SK-N-SH treated with all-trans-retinoic acid at 6 μM for 48 hours (cell line): Measurements from ENCODE around the gene TICRR.
"Not testable (repeated sequence)": the region's sequence is repeated elsewhere in the genome, so short reads cannot be mapped to it uniquely, and the experiment has no call there.

Source experiments
- ATAC-seq: fragments of 200-7000 bp; cut with Tn5 transposase; 3 replicates; pipeline ENCODE4 v1.9.1; 2020; ENCODE audit warnings: mild to moderate bottlenecking, moderate library complexity
- ARNTL ChIP-seq: fragments of 450-650 bp; formaldehyde crosslinking; IDR thresholded peaks from 2 replicates; pipeline ENCODE4 v1.5.0; 2020; ENCODE audit warnings: low read depth, mild to moderate bottlenecking, moderate library complexity, borderline replicate concordance
- BACH2 ChIP-seq: fragments of 250-450 bp; sonication (Bioruptor Pico); IDR thresholded peaks from 2 replicates; pipeline ENCODE4 v1.9.0; 2021; ENCODE audit warnings: mild to moderate bottlenecking, borderline replicate concordance
- CREB5 ChIP-seq: fragments of 250-450 bp; sonication (Bioruptor Pico); IDR thresholded peaks from 2 replicates; pipeline ENCODE4 v1.5.1; 2020; ENCODE audit warnings: low read depth, mild to moderate bottlenecking, moderate library complexity
- CSDC2 ChIP-seq: fragments of 250-450 bp; sonication (Bioruptor Pico); IDR thresholded peaks from 2 replicates; pipeline ENCODE4 v1.5.0; 2020; ENCODE audit warnings: mild to moderate bottlenecking, moderate library complexity
- ESRRG ChIP-seq: fragments of 250-450 bp; sonication (Bioruptor Pico); IDR thresholded peaks from 2 replicates; pipeline ENCODE4 v1.6.1; 2021; ENCODE audit warnings: mild to moderate bottlenecking
- GLIS3 ChIP-seq: fragments of 250-450 bp; sonication (Bioruptor Pico); IDR thresholded peaks from 2 replicates; pipeline ENCODE4 v1.5.0; 2020; ENCODE audit warnings: mild to moderate bottlenecking, moderate library complexity
- ISL1 ChIP-seq: fragments of 250-450 bp; sonication (Bioruptor Pico); IDR thresholded peaks from 2 replicates; pipeline ENCODE4 v2.1.2; 2022; ENCODE audit warnings: mild to moderate bottlenecking, moderate library complexity
- OSR1 ChIP-seq: fragments of 250-450 bp; sonication (Bioruptor Pico); IDR thresholded peaks from 2 replicates; pipeline ENCODE4 v1.8.0; 2022; ENCODE audit warnings: moderate library complexity, mild to moderate bottlenecking, inconsistent platforms
- PPARA ChIP-seq: fragments of 250-450 bp; sonication (Bioruptor Pico); IDR thresholded peaks from 2 replicates; pipeline ENCODE4 v1.5.0; 2020; ENCODE audit warnings: mild to moderate bottlenecking, borderline replicate concordance
- RARB ChIP-seq: fragments of 250-450 bp; sonication (Bioruptor Pico); IDR thresholded peaks from 2 replicates; pipeline ENCODE4 v1.8.0; 2021; ENCODE audit warnings: mild to moderate bottlenecking, moderate library complexity
- SNAI2 ChIP-seq: fragments of 250-450 bp; sonication (Bioruptor Pico); IDR thresholded peaks from 2 replicates; pipeline ENCODE4 v1.5.0; 2020; ENCODE audit warnings: mild to moderate bottlenecking, moderate library complexity
- TOX ChIP-seq: fragments of 250-450 bp; sonication (Bioruptor Pico); IDR thresholded peaks from 2 replicates; pipeline ENCODE4 v1.8.0; 2021; ENCODE audit warnings: mild to moderate bottlenecking, moderate library complexity, borderline replicate concordance
- TSHZ2 ChIP-seq: fragments of 250-450 bp; sonication (Bioruptor Pico); IDR thresholded peaks from 2 replicates; pipeline ENCODE4 v1.5.0; 2020; ENCODE audit warnings: mild to moderate bottlenecking, moderate library complexity
- ZC3H10 ChIP-seq: fragments of 250-450 bp; sonication (Bioruptor Pico); IDR thresholded peaks from 2 replicates; pipeline ENCODE4 v1.5.1; 2021; ENCODE audit warnings: mild to moderate bottlenecking, moderate library complexity
- ZFP3 ChIP-seq: fragments of 250-450 bp; sonication (Bioruptor Pico); IDR thresholded peaks from 2 replicates; pipeline ENCODE4 v1.5.0; 2020; ENCODE audit warnings: mild to moderate bottlenecking, moderate library complexity
- ZFP30 ChIP-seq: fragments of 450-650 bp; formaldehyde crosslinking; IDR thresholded peaks from 2 replicates; pipeline ENCODE4 v1.5.0; 2022; ENCODE audit warnings: mild to moderate bottlenecking, moderate library complexity
- ZNF565 ChIP-seq: fragments of 450-650 bp; formaldehyde crosslinking; conservative IDR thresholded peaks from 2 replicates; pipeline ENCODE4 v1.5.0; 2020; ENCODE audit warnings: low read depth, mild to moderate bottlenecking, moderate library complexity
- ZNF70 ChIP-seq: fragments of 450-650 bp; formaldehyde crosslinking; IDR thresholded peaks from 2 replicates; pipeline ENCODE4 v1.5.0; 2020; ENCODE audit warnings: mild to moderate bottlenecking, moderate library complexity
- TF ChIP-seq, protein P1 (sequence below): fragments of 250-450 bp; sonication (Bioruptor Pico); IDR thresholded peaks from 2 replicates; pipeline ENCODE4 v1.5.1; 2021; ENCODE audit warnings: mild to moderate bottlenecking, moderate library complexity

TICRR gene

DNA sequence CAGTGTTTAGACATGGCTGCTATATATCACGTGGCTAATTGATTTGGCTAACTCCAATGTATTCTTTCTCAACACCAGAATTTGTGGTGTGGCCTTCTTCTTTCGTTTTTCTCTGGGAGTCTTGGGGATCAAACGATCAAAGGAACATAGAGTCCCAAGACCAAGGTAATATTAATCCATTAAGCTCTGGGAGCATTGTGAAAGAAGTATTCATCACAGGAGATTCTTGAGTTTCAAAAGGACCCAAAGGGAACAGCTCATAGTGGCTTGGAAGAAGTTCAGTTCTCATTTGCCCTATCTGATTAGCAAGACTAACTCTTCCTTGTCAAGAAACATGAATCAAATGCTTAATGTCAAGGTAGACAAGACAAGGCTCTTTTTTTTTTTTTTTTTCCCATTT lies 32.9 kb upstream of the TICRR start (continued):
- no peak for TF ChIP-seq TSHZ2

- no peak for ATAC-seq
- TF ChIP-seq SNAI2 (CRISPR knock-in tag) (no peak), GLIS3 (CRISPR knock-in tag) (no peak)
Measured at GRCh38 chr15:89543389-89543788, 31.9 kb upstream of the TICRR start.

- not testable (repeated sequence) for ATAC-seq
Measured at GRCh38 chr15:89549138-89549537, 26.1 kb upstream of the TICRR start.

- ATAC-seq: no peak
- TF ChIP-seq BACH2 (CRISPR knock-in tag) (no peak), ZNF70 (CRISPR knock-in tag) (no peak), OSR1 (CRISPR knock-in tag) (no peak), TOX (no peak), ISL1 (CRISPR knock-in tag) (no peak), ESRRG (CRISPR knock-in tag) (no peak), ZC3H10 (no peak), ZNF565 (CRISPR knock-in tag) (no peak), PPARA (no peak), CSDC2 (CRISPR knock-in tag) (no peak), ZFP30 (CRISPR knock-in tag) (no peak), ZFP3 (no peak), TSHZ2 (no peak), CREB5 (CRISPR knock-in tag) (no peak), RARB (CRISPR knock-in tag) (no peak)
- TF ChIP-seq, protein P1, sequence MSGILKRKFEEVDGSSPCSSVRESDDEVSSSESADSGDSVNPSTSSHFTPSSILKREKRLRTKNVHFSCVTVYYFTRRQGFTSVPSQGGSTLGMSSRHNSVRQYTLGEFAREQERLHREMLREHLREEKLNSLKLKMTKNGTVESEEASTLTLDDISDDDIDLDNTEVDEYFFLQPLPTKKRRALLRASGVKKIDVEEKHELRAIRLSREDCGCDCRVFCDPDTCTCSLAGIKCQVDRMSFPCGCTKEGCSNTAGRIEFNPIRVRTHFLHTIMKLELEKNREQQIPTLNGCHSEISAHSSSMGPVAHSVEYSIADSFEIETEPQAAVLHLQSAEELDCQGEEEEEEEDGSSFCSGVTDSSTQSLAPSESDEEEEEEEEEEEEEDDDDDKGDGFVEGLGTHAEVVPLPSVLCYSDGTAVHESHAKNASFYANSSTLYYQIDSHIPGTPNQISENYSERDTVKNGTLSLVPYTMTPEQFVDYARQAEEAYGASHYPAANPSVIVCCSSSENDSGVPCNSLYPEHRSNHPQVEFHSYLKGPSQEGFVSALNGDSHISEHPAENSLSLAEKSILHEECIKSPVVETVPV: no peak
Measured at GRCh38 chr15:89550427-89550826, 24.8 kb upstream of the TICRR start.

DNA sequence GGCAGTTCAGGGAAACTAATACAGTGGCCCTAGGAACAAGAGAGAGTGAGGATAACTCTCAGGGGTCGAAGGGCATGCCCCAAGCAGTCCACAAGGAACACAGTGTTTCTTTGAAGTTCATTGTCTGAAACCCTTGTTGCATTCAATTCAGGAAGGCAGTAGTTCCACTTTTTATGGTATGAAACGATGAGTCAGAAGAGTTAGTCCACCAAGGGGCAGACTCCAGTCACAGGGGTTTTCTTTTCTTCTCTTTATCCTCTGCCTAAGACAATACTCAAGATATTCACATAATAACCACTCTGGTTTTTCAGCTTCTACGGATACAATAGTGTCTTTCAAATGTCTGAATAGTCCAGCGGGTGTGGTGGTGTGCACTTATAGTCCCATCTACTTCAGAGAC lies 23.7 kb upstream of the TICRR start:
- TF ChIP-seq, protein P1: no peak
- TF ChIP-seq SNAI2 (CRISPR knock-in tag): no peak
- no peak for TF ChIP-seq ZFP3
- TF ChIP-seq ARNTL (CRISPR knock-in tag): no peak
- no peak for TF ChIP-seq ZNF565 (CRISPR knock-in tag)
- no peak for TF ChIP-seq ZFP30 (CRISPR knock-in tag)
- no peak for TF ChIP-seq OSR1 (CRISPR knock-in tag)
- TF ChIP-seq ESRRG (CRISPR knock-in tag): no peak
- ATAC-seq: no peak
